Loucy (cell line): ENCODE data around the gene TBX19.

Source experiments
- H2AFZ ChIP-seq: fragments of 200-600 bp; sonication (generic); 2 replicates; pipeline ENCODE4 v1.6.0; 2016; ENCODE audit warnings: antibody characterized with exemption, mild to moderate bottlenecking, low read length, moderate library complexity
- H3F3A ChIP-seq: fragments of 200-600 bp; 2 replicates; pipeline ENCODE4 v1.6.0; 2016; ENCODE audit warnings: antibody characterized with exemption, low read depth, mild to moderate bottlenecking
- H3K27me3 ChIP-seq: fragments of 200-600 bp; sonication (generic); 2 replicates; pipeline ENCODE4 v1.6.1; 2014; ENCODE audit warnings: low read length, mild to moderate bottlenecking; ENCODE audit not compliant: insufficient read depth, poor library complexity, severe bottlenecking
- H3K36me3 ChIP-seq: fragments of 200-600 bp; sonication (generic); 2 replicates; pipeline ENCODE4 v1.6.1; 2016; ENCODE audit warnings: low read length; ENCODE audit not compliant: insufficient read depth
- H3K4me1 ChIP-seq: fragments of 200-600 bp; sonication (generic); 2 replicates; pipeline ENCODE4 v1.5.1; 2014; ENCODE audit warnings: low read length, mild to moderate bottlenecking; ENCODE audit not compliant: insufficient read depth, poor library complexity, severe bottlenecking
- H3K4me2 ChIP-seq: fragments of 200-600 bp; sonication (generic); 2 replicates; pipeline ENCODE4 v1.6.0; 2014; ENCODE audit warnings: antibody characterized with exemption, low read length, low read depth, mild to moderate bottlenecking; ENCODE audit not compliant: poor library complexity, severe bottlenecking
- H3K4me3 ChIP-seq: fragments of 200-600 bp; sonication (generic); 2 replicates; pipeline ENCODE4 v1.5.1; 2014; ENCODE audit warnings: low read length, mild to moderate bottlenecking, mixed read lengths; ENCODE audit not compliant: poor library complexity, severe bottlenecking
- H3K79me2 ChIP-seq: fragments of 200-600 bp; sonication (generic); 2 replicates; pipeline ENCODE4 v1.6.1; 2014; ENCODE audit warnings: low read length; ENCODE audit not compliant: insufficient read depth
- H3K9ac ChIP-seq: fragments of 200-600 bp; sonication (generic); 2 replicates; pipeline ENCODE4 v1.6.0; 2014; ENCODE audit warnings: mild to moderate bottlenecking, low read depth, low read length, moderate library complexity; ENCODE audit not compliant: poor library complexity, severe bottlenecking
- H3K9me2 ChIP-seq: fragments of 200-600 bp; sonication (generic); replicated peaks from 2 replicates; pipeline ENCODE4 v1.6.1; 2016; ENCODE audit warnings: low read depth, low read length, mixed read lengths
- H3K9me3 ChIP-seq: fragments of 200-600 bp; sonication (generic); 2 replicates; pipeline ENCODE4 v1.6.1; 2014; ENCODE audit warnings: mild to moderate bottlenecking, antibody characterized with exemption, low read length, low read depth; ENCODE audit not compliant: insufficient read depth
- H4K20me1 ChIP-seq: fragments of 200-600 bp; sonication (generic); 2 replicates; pipeline ENCODE4 v1.6.0; 2014; ENCODE audit warnings: antibody characterized with exemption, low read length, mild to moderate bottlenecking; ENCODE audit not compliant: insufficient read depth, poor library complexity, severe bottlenecking
- EZH2phosphoT487 ChIP-seq: fragments of 200-600 bp; IDR thresholded peaks from 2 replicates; pipeline ENCODE4 v1.6.1; 2018; ENCODE audit warnings: antibody characterized with exemption, mild to moderate bottlenecking, moderate library complexity, borderline replicate concordance
- TF ChIP-seq, protein P1 (sequence below): fragments of 200-600 bp; sonication (generic); conservative IDR thresholded peaks from 2 replicates; pipeline ENCODE4 v1.5.1; 2014; ENCODE audit warnings: mild to moderate bottlenecking, antibody characterized with exemption, low read length

Gene TBX19

DNA sequence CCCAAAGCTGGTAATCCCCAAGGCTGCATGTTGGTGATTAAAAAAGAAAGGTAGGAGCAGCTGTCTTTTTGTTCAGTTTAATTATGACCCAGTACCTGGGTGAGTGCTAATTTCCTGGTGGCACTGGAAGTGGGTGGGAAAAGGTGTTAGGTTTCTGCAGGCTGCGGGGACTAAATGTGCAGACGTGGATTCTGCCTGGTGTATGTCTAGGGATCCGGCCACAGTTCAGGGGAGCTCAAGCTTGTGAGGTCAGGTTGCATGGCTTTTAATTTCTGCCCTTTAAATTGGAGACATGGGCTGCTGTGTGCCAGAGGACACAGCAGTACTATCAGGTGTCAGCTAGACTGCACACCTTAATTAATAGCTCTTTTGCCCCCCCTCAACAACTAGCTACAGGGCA lies 20.3 kb upstream of the TBX19 start:
- no peaks in the 10 kb centered on the region for H3F3A ChIP-seq
- peaks cover 5% of the 10 kb centered on the region; the same call in 1 of the 2 replicates for H3K36me3 ChIP-seq

DNA sequence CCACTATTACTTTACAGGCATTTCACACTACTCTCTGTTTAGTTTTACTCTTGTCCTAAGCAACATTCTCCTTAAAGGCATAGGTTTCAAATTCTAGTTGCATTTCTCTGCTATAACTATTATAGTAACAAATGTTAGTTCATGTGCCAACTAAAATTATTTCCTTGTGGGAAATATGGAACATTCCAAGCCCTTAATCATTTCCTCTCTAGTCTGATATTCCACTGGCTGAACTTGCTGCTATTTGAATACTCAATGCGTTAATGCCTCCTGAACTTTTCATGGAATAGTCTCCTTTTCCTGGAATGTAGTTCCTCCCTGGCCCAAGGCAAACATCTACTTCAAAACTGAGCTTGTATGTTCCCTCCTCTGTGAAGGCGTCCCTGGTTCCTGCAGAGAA lies 19.3 kb upstream of the TBX19 start:
- Histone ChIP-seq H2AFZ (no peak overlapping the region), H3K4me1 (no peaks in the 10 kb centered on the region), H3K9ac (no peak overlapping the region), H3K4me2 (no peak overlapping the region), H3F3A (no peaks in the 10 kb centered on the region), H3K9me2 (no peaks in the 10 kb centered on the region), H3K27me3 (no peaks in the 10 kb centered on the region), H4K20me1 (no peaks in the 10 kb centered on the region), H3K36me3 (peaks cover 5% of the 10 kb centered on the region; the same call in 1 of the 2 replicates), H3K4me3 (no peak overlapping the region), H3K79me2 (no peaks in the 10 kb centered on the region), H3K9me3 (peaks cover 5% of the 10 kb centered on the region; the same call in 1 of the 2 replicates)
- TF ChIP-seq, protein P1, sequence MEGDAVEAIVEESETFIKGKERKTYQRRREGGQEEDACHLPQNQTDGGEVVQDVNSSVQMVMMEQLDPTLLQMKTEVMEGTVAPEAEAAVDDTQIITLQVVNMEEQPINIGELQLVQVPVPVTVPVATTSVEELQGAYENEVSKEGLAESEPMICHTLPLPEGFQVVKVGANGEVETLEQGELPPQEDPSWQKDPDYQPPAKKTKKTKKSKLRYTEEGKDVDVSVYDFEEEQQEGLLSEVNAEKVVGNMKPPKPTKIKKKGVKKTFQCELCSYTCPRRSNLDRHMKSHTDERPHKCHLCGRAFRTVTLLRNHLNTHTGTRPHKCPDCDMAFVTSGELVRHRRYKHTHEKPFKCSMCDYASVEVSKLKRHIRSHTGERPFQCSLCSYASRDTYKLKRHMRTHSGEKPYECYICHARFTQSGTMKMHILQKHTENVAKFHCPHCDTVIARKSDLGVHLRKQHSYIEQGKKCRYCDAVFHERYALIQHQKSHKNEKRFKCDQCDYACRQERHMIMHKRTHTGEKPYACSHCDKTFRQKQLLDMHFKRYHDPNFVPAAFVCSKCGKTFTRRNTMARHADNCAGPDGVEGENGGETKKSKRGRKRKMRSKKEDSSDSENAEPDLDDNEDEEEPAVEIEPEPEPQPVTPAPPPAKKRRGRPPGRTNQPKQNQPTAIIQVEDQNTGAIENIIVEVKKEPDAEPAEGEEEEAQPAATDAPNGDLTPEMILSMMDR, result no peak
- no peak for TF ChIP-seq EZH2phosphoT487

More for the DNA sequence above, 20.3 kb upstream of the TBX19 start:
- no peaks in the 10 kb centered on the region for H3K79me2 ChIP-seq
- no peaks in the 10 kb centered on the region for H3K27me3 ChIP-seq
- no peak overlapping the region for H3K4me3 ChIP-seq
- H3K4me1 ChIP-seq, result no peaks in the 10 kb centered on the region
- no peaks in the 10 kb centered on the region for H3K9me2 ChIP-seq
- no peak overlapping the region for H2AFZ ChIP-seq
- peaks cover 13% of the 10 kb centered on the region; the same call in 1 of the 2 replicates for H3K9me3 ChIP-seq
- no peak for TF ChIP-seq EZH2phosphoT487
- TF ChIP-seq, protein P1, result no peak
- no peak overlapping the region for H3K4me2 ChIP-seq
- no peak overlapping the region for H3K9ac ChIP-seq
- no peaks in the 10 kb centered on the region for H4K20me1 ChIP-seq

DNA sequence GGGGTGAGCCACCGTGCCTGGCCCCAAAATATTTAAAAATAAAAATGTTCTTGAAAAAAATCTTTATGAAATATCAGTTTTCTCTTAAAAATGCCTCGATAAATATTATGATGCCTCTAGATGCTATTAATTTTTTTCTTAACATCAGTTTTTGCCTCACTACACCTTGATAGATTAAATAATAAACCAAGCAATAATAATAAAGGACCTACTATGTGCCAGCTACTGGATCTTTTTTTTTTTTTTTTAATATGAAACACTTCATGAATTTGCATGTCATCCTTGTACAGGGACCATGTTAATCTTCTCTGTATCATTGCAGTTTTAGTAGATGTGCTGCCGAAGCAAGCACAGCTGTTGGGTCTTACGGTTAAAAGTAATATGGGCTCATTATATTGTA lies 17.5 kb upstream of the TBX19 start:
- no peak for TF ChIP-seq EZH2phosphoT487
- TF ChIP-seq, protein P1, result no peak
- no peak overlapping the region for H3K4me3 ChIP-seq
- H4K20me1 ChIP-seq, result no peaks in the 10 kb centered on the region

More for the DNA sequence above, 17.5 kb upstream of the TBX19 start:
- Histone ChIP-seq H3K36me3 (peaks cover 5% of the 10 kb centered on the region; the same call in 1 of the 2 replicates), H2AFZ (no peak overlapping the region), H3K79me2 (no peaks in the 10 kb centered on the region), H3K4me2 (no peak overlapping the region), H3F3A (no peaks in the 10 kb centered on the region), H3K4me1 (no peaks in the 10 kb centered on the region), H3K9me2 (no peaks in the 10 kb centered on the region), H3K9ac (no peak overlapping the region), H3K27me3 (no peaks in the 10 kb centered on the region), H3K9me3 (no peaks in the 10 kb centered on the region; the same call in 1 of the 2 replicates)
